Skin epidermis (tissue), 12 donors: Measurements from ENCODE around the gene MYH10.
"Not testable (repeated sequence)": the region's sequence is repeated elsewhere in the genome, so short reads cannot be mapped to it uniquely, and the experiment has no call there.

Experiments used
- H3K27ac ChIP-seq, 21 experiments: fragments of 200-600 bp; sonication (generic) in 11 of 21; one replicate each; pipeline ENCODE4 v1.5.0; 2020; ENCODE audit warnings: mild to moderate bottlenecking in 3 of 21, inconsistent platforms in 2 of 21, moderate library complexity in 2 of 21
- H3K4me3 ChIP-seq, 7 experiments: fragments of 200-600 bp; sonication (generic) in 2 of 7; one replicate each; pipeline ENCODE4 v1.5.0; 2020; ENCODE audit warnings: inconsistent platforms in 2 of 7, mild to moderate bottlenecking in 2 of 7, moderate library complexity in 1 of 7

The MYH10 gene

DNA sequence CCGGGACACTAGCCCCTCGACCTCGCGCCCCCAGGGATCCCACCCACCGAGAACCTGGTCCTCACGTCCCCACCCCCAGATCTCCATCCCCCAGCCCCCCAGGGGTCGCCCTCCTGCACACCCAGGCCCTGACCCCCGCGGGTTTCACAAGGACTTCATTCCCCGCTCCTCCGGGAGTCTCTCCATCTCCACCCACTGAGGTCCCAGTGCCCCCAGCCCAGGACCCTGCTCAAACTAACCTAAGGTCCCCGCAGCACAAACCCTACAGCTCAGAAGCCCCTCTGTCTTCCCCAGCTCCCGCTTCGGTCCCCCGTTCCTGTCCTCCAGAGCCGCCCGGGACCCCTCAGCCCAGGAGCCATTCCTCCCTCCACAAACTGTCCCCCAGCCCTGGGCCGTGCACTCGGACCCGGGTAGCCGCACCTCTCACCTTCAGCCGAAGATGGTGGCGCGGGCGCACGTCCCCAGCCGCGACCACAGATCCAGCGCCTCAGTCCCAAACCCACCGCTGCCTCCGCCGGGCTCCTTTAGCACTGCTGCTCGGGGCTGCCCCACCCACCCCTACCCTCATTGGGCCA lies at the start of gene MYH10:
TSS of gene MYH10 (minus strand) at position 499 of the 575 bp plus-strand sequence. CDS start 7,479 bp downstream, outside the sequence.
- Histone ChIP-seq H3K4me3 (peak within 1 kb of the TSS; percentile 62 to 93 (median 73)), H3K27ac (peak within 1 kb of the TSS in 20 of 21 experiments; percentile 39 to 84 (median 72))

DNA sequence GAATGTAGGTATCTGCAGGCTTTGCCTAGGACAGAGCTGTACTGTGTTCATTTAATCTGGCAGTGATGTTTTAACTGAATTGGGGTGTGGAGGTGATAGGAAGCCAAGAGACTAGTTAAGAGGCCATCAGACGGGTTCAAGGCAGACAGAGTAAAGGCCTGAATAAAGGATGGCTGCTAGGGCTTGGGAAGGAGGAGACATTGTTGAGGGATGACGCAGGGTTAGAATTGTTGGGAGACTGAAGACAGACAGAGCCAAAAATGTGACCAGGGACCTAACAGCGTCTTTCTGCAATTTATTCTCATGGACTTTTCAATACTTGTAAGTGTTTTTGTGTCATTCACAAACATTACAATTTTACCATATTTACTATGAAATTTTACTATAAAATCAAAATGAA lies 48.6 kb upstream of the MYH10 start:
- Histone ChIP-seq H3K27ac (no peak overlapping the region), H3K4me3 (no peak overlapping the region)

DNA sequence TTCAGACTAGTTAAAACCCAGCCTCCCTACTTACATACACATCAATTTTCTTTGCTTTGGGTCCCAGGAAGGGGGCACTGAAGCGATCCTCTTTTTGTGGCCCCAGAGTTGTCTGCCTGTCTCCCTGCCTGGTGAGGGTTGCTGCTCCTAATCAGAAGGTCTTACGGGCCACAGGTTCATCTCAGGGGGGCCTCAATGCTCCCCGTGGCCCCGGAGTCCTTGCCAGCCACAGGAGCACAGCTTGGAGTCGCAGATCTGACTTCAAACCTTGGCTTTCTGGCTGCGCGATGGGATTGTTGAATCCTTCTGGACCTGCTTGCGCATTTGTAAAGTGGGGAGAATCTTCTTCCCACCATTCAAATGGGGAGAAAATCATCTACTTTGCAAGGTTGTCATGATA lies 44.8 kb upstream of the MYH10 start:
- Histone ChIP-seq H3K4me3 (no peak overlapping the region), H3K27ac (peak overlapping the region in 3 of 21 experiments; percentile 50 to 71 (median 65))

DNA sequence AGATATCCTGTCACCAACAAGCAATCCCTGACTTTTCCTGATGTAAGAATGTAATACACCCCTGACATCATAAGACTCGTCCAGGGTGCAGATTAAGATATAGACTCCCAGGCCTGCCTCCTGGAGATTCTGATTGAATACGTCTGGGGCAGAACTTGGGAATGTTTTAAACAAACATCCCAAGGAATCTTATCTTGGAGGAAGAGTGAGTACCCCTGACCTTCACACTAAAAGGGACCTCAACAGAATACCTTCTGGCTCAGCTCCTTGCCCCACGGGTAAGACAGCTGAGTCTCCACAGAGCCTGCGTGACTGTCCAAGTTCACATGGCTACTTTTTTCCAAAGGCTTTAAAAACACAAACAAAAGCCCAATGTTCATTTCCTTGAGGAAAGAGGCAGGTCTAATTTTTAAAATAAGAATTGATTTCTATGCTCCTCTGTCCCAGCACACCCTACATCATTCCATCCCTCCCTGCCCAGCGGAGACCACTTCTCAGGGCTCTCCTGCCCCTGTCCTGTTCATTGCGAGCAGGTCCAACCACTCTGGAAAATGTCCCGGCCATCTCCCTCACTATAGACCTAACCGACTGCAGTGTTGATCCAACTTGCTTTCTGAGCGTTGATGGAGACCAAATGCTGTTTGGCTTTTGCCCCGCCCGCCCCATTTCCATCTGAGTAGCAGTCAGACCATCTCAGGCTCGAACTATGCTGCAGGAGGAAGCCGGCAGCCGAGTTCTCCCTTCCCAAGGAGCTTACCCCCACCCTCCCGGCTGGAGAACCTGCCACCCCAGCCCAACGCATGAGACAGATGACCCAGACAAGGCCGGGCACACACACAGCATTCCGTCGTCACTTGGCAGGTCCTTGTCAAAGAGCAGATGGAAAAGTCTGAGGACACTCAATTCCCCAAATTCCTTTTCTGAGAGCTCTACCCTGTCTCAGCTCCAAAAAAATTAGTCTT lies 44.1 kb upstream of the MYH10 start:
- Histone ChIP-seq H3K27ac (peak overlapping the region in 4 of 21 experiments; percentile 4 to 71 (median 56)), H3K4me3 (no peak overlapping the region)

DNA sequence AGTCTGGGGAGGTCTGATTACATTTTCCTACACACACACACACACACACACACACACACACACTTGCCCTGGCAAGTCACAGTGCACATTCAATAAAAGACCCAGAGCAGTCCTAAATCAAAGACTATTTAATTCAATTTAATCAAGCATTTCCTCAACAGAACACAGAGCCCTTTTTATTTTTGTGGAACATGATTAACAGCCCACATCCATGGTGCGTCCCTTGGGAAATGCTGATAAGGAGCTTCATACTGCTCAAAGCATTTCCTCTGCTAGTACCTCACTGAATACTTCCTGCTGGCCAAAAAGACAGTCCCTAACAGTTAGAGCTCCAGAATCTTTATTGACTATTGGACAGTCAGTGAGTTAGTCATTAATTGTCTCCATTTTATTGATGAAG lies 43.1 kb upstream of the MYH10 start:
- no peak overlapping the region for H3K4me3 ChIP-seq
- H3K27ac ChIP-seq, result no peak overlapping the region

DNA sequence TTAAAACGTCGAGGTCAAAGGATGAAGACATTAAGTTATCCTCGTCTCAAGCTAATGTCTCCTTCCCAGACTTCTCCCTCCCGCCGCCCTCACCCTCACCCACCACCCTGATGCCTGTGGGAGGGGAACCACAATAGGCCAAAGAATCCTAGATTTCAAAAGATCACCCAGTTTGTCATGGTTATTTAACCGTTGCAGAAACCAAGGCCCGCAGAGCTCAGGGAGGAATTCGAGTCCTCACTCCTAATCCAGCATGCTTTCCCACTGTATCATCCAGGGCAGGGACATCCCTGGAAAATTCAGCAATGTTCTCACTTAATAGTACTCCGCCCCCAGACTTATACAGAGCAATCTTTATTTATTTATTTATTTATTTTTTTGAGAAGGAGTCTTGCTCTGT lies 41.8 kb upstream of the MYH10 start:
- H3K27ac ChIP-seq, result no peak overlapping the region
- H3K4me3 ChIP-seq, result no peak overlapping the region

DNA sequence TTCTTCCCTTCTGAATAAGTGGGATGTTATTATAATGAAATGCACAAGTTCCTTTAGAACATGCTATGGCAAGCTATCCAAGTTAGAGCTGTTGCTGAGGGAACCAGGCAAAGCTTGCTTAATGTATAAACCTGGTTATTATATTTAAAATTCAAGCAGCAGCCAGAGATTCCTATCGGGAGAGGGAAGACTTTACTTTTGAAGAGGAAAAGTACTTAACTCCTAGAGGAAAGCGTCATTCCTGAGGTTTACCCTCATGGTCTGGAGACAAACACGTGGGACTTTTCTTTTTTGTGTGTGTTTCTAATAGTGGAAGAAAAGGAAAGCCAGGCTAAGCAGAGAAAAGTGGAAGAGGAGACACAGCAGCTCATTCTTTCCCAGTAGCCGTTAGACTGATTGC lies 39.9 kb upstream of the MYH10 start:
- Histone ChIP-seq H3K27ac (no peak overlapping the region), H3K4me3 (no peak overlapping the region)

DNA sequence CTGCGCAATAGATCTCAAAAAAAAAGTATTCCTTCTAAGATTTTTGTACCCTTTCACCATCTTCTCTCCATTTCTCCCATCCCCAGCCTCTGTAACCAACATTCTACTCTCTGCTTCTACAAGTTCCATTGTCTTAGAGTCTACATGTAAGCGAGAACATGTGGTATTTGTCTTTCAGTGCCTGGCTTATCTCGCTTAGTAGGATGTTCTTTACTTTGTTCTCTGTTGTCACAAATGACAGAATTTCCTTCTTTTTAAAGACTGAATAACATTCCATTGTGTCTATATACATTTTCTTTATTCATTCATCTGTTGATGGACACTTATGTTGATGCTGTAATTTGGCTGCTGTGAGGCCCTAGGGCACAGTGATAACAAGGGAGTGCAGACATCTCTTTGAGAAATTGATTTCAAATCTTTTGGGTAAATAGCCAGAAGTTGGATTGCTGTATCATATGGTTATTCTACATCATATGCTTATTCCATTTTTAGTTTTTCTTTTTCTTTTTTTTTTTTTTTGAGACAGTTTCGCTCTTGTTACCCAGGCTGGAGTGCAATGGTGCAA lies 37.7 kb upstream of the MYH10 start:
- no peak overlapping the region for H3K27ac ChIP-seq
- H3K4me3 ChIP-seq, result no peak overlapping the region

DNA sequence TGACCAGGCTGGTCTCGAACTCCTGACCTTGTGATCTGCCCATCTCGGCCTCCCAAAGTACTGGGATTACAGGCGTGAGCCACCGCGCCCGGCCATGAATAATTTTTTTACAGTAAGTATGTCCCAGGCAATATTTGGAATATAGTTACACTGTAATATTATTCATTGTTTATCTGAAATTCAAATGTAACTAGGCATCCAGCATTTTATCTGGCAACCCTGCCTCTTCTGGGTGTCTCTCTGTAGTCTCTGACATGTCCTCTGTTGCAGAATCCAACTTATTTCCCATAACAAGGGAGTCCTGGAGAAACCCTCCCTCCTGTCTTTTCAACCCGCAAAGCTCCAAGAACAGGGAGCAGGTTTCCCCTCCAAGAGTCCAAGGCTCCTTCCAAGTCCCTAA lies 36.9 kb upstream of the MYH10 start:
- Histone ChIP-seq H3K4me3 (no peak overlapping the region), H3K27ac (no peak overlapping the region)

DNA sequence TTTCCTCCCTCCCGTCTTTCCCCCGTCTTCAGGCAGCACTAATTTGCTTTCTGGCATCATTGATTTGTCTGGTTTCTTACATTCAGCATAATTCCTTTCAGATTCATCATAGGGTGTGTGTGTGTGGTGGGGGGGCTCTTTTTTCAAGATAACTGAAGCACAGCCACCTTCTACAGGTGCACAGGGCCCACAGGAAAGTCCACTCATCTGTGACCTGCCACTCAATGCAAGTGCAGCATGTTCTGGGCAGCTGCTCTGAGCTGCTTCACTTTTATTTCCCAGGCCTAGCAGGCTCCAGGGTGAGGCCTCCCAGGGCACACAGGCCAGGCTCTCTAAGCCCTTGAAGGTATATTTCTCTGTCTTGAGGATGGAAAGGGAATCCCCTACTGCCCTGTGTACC lies 35.2 kb upstream of the MYH10 start:
- Histone ChIP-seq H3K4me3 (no peak overlapping the region), H3K27ac (no peak overlapping the region)

DNA sequence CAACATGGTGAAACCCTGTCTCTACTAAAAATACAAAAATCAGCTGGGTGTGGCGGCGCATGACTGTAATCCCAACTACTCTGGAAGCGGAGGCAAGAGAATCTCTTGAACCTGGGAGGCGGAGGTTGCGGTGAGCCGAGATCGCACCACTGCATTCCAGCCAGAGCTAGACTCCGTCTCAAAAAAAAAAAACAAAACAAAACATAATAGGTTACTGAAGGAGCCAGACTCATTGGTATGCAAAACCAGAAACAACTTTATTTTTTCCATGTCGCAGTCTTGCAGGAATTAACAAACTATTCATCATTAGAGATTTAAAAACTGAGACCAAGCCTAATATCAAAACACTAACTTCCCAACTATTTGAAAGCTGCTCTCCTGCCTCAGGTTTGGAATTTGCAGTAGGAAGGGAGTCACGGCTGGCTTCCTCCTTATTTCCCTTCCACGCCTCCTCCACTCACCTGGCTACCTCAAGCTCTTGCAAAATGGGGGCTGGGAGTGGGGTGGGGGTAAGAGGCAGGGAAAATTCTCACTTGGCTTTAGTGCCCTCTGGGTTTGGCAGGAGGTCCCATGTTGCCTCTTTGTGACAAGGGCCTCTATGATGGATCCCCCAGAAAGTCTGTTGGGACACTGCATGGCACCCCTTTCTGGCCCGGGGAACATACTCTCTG lies 34.1 kb upstream of the MYH10 start:
- Histone ChIP-seq H3K27ac (no peak overlapping the region), H3K4me3 (no peak overlapping the region)

DNA sequence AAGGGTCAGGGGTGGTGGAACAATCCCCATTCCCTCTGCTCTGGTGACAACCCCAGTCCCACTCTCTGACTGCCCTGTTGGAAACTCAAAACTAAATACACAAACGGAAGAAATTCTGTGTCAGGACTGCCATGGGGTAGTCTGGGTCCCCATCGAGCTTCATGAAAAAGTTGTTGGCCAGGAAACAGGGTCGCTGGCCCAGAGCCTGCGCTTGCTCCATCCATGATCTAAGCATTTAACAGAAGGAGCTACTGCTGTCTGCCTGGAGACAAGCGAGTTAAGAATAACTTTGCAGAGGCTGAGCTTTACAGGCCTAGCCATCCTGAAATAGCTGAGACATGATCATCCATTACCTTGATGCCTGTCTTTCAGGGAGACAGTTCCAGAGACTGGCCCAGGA lies 32.4 kb upstream of the MYH10 start:
- no peak overlapping the region for H3K27ac ChIP-seq

DNA sequence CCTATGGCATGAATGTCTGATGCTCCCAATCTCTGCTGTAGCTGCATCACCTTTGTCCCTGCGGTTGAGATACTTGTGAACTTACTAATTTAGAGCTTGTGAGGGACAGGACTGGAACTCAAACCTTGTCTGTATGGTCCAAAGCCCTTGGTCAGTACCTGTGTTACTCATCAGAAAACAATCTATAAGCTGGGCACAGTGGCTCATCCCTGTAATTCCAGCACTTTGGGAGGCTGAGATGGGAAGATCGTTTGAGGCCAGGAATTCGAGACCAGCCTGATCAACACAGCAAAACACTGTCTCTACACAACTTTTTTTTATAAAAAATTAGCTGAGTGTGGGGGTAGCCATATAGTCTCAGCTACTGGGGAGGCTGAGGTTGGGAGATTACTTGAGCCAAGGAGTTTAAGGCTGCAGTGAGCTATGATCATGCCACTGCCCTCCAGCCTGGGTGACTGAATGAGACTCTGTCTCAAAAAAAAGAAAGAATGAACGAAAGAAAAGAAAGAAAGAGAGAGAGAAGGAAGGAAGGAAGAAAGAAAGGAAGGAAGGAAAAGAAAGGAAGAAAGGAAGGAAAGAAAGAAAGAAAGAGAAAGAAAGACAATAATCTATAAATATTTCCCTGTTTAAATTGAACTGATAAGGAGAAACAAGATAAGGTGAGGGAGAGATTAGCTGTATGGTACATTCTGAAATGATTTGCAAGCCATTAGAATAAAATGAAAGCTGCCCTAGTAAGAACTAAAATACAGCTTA lies 31.7 kb upstream of the MYH10 start:
- Histone ChIP-seq H3K4me3 (no peak overlapping the region), H3K27ac (no peak overlapping the region)

More for the DNA sequence above, 32.4 kb upstream of the MYH10 start:
- no peak overlapping the region for H3K4me3 ChIP-seq

DNA sequence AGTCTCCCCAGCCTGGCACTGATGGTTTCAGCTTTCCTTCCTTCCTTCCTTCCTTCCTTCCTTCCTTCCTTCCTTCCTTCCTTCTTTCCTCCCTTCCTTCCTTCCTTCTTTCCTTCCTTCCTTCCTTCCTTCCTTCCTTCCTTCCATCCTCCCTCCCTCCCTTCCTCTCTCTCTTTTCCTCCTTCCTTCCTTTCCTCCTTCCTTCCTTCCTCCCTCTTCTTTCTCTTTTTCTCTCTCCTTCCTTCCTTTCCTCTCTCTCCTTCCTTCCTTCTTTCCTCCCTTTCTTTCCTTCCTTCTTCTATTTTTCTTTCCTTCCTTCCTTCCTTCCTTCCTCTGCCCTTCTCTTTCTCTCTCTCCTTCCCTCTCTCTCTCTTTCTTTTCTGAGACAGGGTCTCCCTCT lies 30.2 kb upstream of the MYH10 start:
- H3K4me3 ChIP-seq, H3K27ac ChIP-seq: not testable (repeated sequence)

DNA sequence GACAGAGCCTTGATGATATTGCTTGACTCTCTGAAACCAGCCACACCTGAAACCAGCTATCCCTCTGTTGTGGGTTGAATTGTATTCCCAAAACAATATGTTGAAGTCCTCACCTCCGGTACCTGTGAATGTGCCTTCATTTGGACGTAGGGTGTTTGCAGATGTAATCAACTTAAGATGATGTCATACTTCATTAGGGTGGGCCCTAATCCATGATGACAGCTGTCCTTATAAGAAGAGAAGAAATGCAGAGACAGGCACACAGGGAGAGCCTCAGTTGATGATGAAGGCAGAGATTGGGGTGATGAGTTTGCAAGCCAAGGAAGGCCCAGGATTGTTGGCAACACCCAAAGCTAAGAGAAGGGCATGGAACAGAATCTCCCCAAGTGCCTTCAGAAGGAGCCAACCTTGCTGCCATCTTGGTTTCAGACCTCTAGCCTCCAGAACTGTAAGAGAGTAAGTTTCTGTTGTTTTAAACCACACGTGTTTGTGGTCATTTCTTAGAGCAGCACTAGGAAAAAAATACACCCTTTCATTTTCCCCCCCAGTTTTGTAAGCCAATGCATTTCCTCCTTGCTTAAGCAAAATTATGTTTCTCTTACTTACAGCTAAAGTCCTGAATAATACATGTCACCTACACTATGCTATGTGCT lies 29.4 kb upstream of the MYH10 start:
- Histone ChIP-seq H3K27ac (no peak overlapping the region), H3K4me3 (no peak overlapping the region)

DNA sequence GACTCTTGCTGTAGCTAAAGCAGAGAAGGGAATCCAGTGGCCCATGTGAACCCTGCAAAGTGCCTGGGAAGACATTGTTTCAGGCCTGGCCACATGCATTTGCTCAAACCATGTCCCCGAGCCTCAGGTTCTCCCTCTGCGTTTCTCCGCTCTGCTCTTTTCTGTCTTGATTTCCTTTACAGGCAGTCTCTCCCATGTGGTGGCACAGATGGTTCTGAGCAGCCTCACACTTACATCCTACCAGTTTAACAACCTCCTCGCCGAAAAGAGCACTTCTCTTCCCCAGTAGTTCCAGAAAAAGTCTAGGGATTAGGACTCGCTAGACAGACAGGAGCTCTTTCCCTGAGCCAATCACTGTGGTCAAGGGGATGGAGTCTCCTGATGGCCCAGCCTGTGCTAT lies 28.3 kb upstream of the MYH10 start:
- Histone ChIP-seq H3K27ac (no peak overlapping the region), H3K4me3 (no peak overlapping the region)

DNA sequence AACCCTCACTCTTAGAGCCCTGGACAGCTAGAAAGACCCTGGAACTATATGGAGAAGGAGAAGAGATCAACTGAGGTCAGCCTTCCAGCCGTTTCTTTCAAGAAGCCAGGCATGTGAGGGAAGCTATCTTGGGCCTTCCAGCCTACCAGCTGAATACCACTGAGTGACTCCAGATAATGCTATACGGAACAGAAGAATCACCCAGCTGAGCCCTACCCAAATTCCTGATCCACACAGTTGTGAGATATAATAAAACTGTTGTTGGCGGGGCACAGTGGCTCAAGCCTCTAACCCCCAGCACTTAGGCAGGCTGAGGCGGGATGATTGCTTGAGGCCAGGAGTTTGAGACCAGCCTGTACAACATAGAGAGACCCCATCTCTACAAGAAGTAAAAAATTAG lies 26.2 kb upstream of the MYH10 start:
- Histone ChIP-seq H3K4me3 (no peak overlapping the region), H3K27ac (no peak overlapping the region)

DNA sequence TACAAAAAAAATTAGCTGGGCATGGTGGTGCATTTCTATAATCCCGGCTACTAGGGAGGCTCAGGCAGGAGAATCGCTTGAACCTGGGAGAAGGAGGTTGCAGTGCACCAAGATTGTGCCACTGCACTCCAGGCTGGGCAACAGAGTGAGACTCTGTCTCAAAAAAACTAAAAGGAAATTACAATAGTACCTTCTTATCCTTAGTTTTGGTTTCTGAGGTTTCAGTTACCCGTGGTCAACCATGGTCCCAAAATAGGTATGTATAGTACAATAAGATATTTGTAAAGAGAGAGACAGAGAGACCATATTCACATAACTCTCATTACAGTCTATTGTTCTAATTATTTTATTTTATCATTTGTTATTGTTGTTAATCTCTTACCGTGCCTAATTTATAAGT lies 24.3 kb upstream of the MYH10 start:
- Histone ChIP-seq H3K27ac (no peak overlapping the region), H3K4me3 (no peak overlapping the region)

DNA sequence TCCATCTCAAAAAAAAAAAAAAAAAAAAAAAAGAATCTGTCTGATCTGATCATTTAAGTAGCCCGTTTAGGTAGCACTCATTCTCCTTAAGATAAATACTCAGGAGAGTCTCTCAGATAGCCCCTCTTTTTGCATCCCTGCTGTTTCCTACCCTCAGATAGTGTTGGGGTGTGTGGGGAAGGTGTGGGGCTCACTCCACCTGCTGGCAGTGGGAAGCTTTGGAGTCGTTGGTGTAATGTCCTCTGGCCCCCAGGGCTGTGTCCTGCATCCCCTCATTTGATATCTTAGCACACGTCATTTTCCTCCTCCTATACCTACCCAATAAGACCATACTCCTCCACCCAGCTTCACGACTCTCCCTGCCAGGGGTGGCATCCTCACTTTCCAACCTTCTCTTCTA lies 20.5 kb upstream of the MYH10 start:
- no peak overlapping the region for H3K27ac ChIP-seq

More for the DNA sequence above, 20.5 kb upstream of the MYH10 start:
- no peak overlapping the region for H3K4me3 ChIP-seq
